HepG2 (cell line): ENCODE measurements around the gene WSB1. TPM values are rescaled to one million over a fixed set of nuclear protein-coding genes. Genes with fewer than 3 reads are reported as not detected.

ENCODE experiments used
- ARHGAP35 ChIP-seq: sonication (generic); formaldehyde crosslinking; IDR thresholded peaks from 2 replicates; pipeline ENCODE4 v1.9.0; 2022; ENCODE audit warnings: mild to moderate bottlenecking, inconsistent platforms, moderate library complexity, missing genetic modification reagents, borderline replicate concordance
- TP53 ChIP-seq: sonication (generic); formaldehyde crosslinking; conservative IDR thresholded peaks from 2 replicates; pipeline ENCODE4 v1.4.0; 2020; ENCODE audit warnings: missing genetic modification reagents
- ZKSCAN8 ChIP-seq: IDR thresholded peaks from 2 replicates; pipeline ENCODE4 v1.6.1; 2016; ENCODE audit warnings: borderline replicate concordance, missing genetic modification reagents, missing compliant biosample characterization
- ZNF660 ChIP-seq: sonication (generic); formaldehyde crosslinking; IDR thresholded peaks from 2 replicates; pipeline ENCODE4 v1.5.1; 2020; ENCODE audit warnings: mild to moderate bottlenecking, low read depth, missing genetic modification reagents, borderline replicate concordance
- ZNF775 ChIP-seq: sonication (generic); formaldehyde crosslinking; IDR thresholded peaks from 2 replicates; pipeline ENCODE4 v1.4.0; 2020; ENCODE audit warnings: missing genetic modification reagents, mild to moderate bottlenecking, moderate library complexity, borderline replicate concordance
- ZNF850 ChIP-seq: sonication (generic); formaldehyde crosslinking; conservative IDR thresholded peaks from 2 replicates; pipeline ENCODE4 v1.9.0; 2021; ENCODE audit warnings: mild to moderate bottlenecking, missing genetic modification reagents
- polyA plus RNA-seq, 8 experiments: library from polyadenylated mRNA; depleted of rRNA in 3 of 8; stranded (reverse) in 7 of 8; unstranded in 1 of 8; fragments of >200 nt; fragmentation: Illumina TruSeq in 4 of 8; extraction: Trizol in 4 of 8; gene quantifications; 2 replicates each; pipeline versions ENCODE4 v1.2.1 to v1.2.3, GENCODE V29; 2011 to 2016; ENCODE audit warnings: low read depth in 4 of 8, missing spikeins in 1 of 8, mixed read lengths in 1 of 8; ENCODE audit not compliant: insufficient read depth in 1 of 8
- total RNA-seq, 5 experiments: library from RNA; depleted of rRNA; stranded (reverse); fragments of >200 nt; fragmentation: Illumina TruSeq; extraction: Trizol; gene quantifications; 2 replicates each; pipeline ENCODE4 v1.2.3, GENCODE V29; 2016; ENCODE audit warnings: low read depth in 1 of 5
- TF ChIP-seq, protein P1 (sequence below): sonication (generic); formaldehyde crosslinking; IDR thresholded peaks from 2 replicates; pipeline ENCODE4 v1.5.1; 2020; ENCODE audit warnings: missing genetic modification reagents, mild to moderate bottlenecking, borderline replicate concordance
- TF ChIP-seq, protein P2 (sequence below): sonication (generic); formaldehyde crosslinking; IDR thresholded peaks from 2 replicates; pipeline ENCODE4 v1.4.0; 2020; ENCODE audit warnings: low read depth, mild to moderate bottlenecking, missing genetic modification reagents
- TF ChIP-seq, protein P3 (sequence below), 2 experiments: sonication (generic) in 1 of 2; formaldehyde crosslinking in 1 of 2; IDR thresholded peaks; 2 replicates each; pipeline versions ENCODE4 v1.6.1 to v1.9.0; 2014 to 2022; ENCODE audit warnings: antibody characterized with exemption in 1 of 2, borderline replicate concordance in 1 of 2, inconsistent platforms in 1 of 2, low read depth in 1 of 2, missing genetic modification reagents in 1 of 2
- TF ChIP-seq, protein P4 (sequence below): sonication (generic); formaldehyde crosslinking; IDR thresholded peaks from 2 replicates; pipeline ENCODE4 v1.5.1; 2020; ENCODE audit warnings: mild to moderate bottlenecking, missing genetic modification reagents
- TF ChIP-seq, protein P5 (sequence below): IDR thresholded peaks from 2 replicates; pipeline ENCODE4 v1.6.1; 2016; ENCODE audit warnings: control low read depth

Gene WSB1
- total and polyA plus RNA-seq, 2 of the 13 experiments (the other 11 are each of a cell fraction or from before 2014, with no cell fraction given) = 81.3 to 294 TPM

DNA sequence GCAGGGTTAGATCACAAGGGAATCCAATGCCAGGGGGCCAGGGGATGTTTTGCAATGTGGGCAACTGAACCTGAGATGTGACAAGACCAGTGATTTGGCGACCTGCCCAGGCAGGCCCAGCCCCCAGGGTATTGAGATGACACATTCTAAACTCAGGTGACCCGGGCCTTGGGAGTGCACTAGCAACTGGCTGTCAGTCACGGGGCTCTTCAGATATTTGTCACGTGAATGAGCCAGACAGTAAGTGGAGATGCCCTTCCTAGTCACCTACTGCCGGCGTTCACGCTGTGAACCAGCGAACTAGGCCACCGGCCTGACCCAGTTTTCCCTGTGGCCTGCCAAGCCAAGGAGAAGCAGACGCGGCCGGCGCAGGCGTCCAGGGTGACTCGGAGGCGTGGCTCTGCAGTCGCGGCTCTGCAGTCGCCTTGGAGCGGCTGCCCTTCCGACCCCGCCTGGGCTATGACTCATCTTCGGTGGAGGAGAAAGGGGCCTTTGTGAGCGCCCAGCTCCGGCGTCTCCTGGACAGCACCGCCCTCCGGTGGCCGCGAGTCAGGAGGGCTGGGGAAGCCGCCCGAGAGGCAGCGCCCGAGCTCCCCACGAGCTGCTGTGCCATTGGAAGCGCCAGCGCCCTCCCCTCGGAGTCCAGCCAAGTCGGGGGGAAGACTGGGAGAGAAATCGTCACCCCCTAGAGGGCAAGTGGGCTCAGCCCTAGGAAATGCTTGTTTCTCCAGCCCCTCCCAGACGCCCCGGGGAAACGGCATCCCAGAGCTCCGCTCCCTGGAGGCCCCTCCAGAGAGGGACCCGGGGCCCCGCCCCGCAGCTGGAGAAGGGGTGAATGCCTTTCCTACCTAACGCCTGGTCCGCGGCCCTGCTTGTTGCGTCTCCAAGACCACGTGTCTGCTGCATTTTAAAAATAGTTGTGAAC, 38.8 kb downstream of the WSB1 start (continued):
- TF ChIP-seq ZNF850 (CRISPR knock-in tag) (no peak), ZNF775 (CRISPR knock-in tag) (no peak), ARHGAP35 (CRISPR knock-in tag) (no peak), ZKSCAN8 (peak; percentile 81; the same call in 1 of the 2 replicates), ZNF660 (CRISPR knock-in tag) (no peak; the same call in 1 of the 2 replicates), TP53 (CRISPR knock-in tag) (no peak)
- TF ChIP-seq, protein P1, sequence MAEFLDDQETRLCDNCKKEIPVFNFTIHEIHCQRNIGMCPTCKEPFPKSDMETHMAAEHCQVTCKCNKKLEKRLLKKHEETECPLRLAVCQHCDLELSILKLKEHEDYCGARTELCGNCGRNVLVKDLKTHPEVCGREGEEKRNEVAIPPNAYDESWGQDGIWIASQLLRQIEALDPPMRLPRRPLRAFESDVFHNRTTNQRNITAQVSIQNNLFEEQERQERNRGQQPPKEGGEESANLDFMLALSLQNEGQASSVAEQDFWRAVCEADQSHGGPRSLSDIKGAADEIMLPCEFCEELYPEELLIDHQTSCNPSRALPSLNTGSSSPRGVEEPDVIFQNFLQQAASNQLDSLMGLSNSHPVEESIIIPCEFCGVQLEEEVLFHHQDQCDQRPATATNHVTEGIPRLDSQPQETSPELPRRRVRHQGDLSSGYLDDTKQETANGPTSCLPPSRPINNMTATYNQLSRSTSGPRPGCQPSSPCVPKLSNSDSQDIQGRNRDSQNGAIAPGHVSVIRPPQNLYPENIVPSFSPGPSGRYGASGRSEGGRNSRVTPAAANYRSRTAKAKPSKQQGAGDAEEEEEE (CRISPR knock-in tag) = no peak
- TF ChIP-seq, protein P2, sequence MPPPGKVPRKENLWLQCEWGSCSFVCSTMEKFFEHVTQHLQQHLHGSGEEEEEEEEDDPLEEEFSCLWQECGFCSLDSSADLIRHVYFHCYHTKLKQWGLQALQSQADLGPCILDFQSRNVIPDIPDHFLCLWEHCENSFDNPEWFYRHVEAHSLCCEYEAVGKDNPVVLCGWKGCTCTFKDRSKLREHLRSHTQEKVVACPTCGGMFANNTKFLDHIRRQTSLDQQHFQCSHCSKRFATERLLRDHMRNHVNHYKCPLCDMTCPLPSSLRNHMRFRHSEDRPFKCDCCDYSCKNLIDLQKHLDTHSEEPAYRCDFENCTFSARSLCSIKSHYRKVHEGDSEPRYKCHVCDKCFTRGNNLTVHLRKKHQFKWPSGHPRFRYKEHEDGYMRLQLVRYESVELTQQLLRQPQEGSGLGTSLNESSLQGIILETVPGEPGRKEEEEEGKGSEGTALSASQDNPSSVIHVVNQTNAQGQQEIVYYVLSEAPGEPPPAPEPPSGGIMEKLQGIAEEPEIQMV (CRISPR knock-in tag) = 0 out of 2 replicates have a peak, but pooled peaks have one; percentile 13
- TF ChIP-seq, protein P3, sequence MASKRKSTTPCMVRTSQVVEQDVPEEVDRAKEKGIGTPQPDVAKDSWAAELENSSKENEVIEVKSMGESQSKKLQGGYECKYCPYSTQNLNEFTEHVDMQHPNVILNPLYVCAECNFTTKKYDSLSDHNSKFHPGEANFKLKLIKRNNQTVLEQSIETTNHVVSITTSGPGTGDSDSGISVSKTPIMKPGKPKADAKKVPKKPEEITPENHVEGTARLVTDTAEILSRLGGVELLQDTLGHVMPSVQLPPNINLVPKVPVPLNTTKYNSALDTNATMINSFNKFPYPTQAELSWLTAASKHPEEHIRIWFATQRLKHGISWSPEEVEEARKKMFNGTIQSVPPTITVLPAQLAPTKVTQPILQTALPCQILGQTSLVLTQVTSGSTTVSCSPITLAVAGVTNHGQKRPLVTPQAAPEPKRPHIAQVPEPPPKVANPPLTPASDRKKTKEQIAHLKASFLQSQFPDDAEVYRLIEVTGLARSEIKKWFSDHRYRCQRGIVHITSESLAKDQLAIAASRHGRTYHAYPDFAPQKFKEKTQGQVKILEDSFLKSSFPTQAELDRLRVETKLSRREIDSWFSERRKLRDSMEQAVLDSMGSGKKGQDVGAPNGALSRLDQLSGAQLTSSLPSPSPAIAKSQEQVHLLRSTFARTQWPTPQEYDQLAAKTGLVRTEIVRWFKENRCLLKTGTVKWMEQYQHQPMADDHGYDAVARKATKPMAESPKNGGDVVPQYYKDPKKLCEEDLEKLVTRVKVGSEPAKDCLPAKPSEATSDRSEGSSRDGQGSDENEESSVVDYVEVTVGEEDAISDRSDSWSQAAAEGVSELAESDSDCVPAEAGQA (IDR thresholded peaks at IDR 0.05; ENCODE audit: low read depth) = no peak
- TF ChIP-seq, protein P3 (CRISPR knock-in tag; IDR thresholded peaks at IDR 0.05; ENCODE audit: borderline replicate concordance) = no peak
- TF ChIP-seq, protein P4, sequence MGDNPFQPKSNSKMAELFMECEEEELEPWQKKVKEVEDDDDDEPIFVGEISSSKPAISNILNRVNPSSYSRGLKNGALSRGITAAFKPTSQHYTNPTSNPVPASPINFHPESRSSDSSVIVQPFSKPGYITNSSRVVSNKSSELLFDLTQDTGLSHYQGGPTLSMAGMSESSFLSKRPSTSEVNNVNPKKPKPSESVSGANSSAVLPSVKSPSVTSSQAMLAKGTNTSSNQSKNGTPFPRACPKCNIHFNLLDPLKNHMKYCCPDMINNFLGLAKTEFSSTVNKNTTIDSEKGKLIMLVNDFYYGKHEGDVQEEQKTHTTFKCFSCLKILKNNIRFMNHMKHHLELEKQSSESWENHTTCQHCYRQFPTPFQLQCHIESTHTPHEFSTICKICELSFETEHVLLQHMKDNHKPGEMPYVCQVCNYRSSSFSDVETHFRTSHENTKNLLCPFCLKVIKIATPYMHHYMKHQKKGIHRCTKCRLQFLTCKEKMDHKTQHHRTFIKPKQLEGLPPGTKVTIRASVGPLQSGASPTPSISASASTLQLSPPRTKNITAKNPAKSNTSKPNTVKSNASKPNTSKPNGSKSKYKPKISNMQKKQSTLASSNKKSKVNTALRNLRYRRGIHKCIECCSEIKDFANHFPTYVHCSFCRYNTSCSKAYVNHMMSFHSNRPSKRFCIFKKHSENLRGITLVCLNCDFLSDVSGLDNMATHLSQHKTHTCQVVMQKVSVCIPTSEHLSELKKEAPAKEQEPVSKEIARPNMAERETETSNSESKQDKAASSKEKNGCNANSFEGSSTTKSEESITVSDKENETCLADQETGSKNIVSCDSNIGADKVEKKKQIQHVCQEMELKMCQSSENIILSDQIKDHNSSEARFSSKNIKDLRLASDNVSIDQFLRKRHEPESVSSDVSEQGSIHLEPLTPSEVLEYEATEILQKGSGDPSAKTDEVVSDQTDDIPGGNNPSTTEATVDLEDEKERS = peak; percentile 85; the same call in 1 of the 2 replicates
- TF ChIP-seq, protein P5, sequence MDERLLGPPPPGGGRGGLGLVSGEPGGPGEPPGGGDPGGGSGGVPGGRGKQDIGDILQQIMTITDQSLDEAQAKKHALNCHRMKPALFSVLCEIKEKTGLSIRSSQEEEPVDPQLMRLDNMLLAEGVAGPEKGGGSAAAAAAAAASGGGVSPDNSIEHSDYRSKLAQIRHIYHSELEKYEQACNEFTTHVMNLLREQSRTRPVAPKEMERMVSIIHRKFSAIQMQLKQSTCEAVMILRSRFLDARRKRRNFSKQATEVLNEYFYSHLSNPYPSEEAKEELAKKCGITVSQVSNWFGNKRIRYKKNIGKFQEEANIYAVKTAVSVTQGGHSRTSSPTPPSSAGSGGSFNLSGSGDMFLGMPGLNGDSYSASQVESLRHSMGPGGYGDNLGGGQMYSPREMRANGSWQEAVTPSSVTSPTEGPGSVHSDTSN (CRISPR knock-in tag) = peak; percentile 69
